GM13977 (cell line): ENCODE data around the gene FAM170B.

Source experiments
- DNase-seq: peaks from one replicate; pipeline ENCODE4 v3.0.0; 2012; ENCODE audit warnings: low spot score
- in situ Hi-C: fragments of 300-500 bp; cut with MboI; formaldehyde crosslinking; loops from one replicate; pipeline ENCODE4 v1.12.0; 2022; ENCODE audit warnings: low sequenced_read_pairs, low pct_unique_long_range_greater_than_20kb, mixed read lengths, inconsistent platforms; ENCODE audit not compliant: unreplicated experiment
- TF ChIP-seq, protein P1 (sequence below): IDR thresholded peaks from 2 replicates; pipeline ENCODE4 v1.5.1; 2012; ENCODE audit warnings: mild to moderate bottlenecking, control low read depth; ENCODE audit not compliant: insufficient read depth; ENCODE audit errors: extremely low read depth, missing control alignments

The FAM170B gene

DNA sequence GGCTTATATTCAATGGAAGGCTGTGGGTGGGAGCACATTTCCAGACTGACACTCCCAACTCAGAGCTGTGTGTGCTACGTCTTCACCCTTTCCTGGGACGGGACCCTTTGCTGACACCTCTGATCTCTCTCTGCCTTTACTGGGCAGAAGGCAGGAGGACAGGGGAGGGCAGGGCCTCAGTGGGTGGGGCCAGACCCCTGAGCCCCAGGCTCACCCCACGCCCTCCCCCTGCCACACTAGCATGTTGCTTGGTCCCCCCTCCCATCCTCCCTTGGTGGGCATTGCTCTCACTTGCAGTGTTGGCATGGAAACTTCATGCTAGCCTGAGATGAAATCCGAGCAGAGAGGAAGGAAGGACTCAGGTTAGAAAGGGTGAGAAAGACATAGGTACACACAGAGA lies 36.0 kb upstream of the FAM170B start:
- no peak for DNase-seq
- in situ Hi-C loops = no loop called here
- TF ChIP-seq, protein P1, sequence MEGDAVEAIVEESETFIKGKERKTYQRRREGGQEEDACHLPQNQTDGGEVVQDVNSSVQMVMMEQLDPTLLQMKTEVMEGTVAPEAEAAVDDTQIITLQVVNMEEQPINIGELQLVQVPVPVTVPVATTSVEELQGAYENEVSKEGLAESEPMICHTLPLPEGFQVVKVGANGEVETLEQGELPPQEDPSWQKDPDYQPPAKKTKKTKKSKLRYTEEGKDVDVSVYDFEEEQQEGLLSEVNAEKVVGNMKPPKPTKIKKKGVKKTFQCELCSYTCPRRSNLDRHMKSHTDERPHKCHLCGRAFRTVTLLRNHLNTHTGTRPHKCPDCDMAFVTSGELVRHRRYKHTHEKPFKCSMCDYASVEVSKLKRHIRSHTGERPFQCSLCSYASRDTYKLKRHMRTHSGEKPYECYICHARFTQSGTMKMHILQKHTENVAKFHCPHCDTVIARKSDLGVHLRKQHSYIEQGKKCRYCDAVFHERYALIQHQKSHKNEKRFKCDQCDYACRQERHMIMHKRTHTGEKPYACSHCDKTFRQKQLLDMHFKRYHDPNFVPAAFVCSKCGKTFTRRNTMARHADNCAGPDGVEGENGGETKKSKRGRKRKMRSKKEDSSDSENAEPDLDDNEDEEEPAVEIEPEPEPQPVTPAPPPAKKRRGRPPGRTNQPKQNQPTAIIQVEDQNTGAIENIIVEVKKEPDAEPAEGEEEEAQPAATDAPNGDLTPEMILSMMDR = no peak

DNA sequence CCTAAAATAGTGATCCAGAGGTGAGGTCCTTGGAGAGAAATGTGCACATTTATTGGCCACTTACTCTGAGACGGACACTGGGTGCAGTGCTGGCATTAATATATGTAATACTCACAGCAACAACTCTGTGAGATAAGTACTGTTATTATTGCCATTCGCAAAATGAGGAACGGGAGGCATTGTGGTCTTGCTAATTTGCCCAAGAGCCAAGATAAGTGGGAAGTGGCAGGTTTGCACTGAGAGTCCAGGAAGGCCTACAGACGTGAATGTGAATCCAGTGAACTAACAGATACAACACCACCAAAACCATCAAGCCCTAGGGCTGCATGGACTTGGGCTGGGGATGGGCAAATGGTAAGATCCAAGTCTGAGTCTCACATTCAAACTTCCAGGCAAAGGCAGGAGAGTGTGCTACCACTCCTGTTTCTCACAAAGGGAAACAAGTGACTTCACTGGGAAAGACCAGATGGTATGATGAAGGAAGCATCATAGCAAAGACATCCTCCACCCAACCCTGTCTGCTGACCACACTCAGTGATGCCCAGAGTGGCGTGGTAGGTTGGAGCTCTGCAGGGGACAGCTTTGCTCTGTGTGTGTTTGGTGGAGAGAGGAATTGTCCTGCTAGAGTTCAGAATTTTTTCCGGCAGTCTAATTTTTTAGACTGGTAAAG lies 35.1 kb upstream of the FAM170B start:
- in situ Hi-C loops = no loop called here
- TF ChIP-seq, protein P1 = no peak
- no peak for DNase-seq

DNA sequence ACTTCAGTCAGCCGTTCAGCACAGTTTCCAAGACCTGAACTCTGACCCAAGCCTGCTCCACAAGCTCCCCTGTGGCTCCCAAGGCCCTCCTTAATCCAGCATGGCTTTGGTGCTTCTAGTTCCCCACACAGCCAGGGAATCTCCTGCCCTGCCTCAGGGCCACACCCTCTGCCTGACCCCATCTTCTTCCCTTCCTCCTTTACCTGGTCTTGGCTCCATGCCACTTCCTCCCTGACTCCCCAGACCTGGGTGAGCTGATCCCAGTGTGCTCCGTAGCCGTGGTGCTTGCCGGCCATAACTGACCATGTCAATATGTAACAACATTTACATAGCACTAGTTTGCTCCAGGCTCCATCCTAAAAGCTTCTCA lies 34.3 kb upstream of the FAM170B start:
- TF ChIP-seq, protein P1 = no peak

DNA sequence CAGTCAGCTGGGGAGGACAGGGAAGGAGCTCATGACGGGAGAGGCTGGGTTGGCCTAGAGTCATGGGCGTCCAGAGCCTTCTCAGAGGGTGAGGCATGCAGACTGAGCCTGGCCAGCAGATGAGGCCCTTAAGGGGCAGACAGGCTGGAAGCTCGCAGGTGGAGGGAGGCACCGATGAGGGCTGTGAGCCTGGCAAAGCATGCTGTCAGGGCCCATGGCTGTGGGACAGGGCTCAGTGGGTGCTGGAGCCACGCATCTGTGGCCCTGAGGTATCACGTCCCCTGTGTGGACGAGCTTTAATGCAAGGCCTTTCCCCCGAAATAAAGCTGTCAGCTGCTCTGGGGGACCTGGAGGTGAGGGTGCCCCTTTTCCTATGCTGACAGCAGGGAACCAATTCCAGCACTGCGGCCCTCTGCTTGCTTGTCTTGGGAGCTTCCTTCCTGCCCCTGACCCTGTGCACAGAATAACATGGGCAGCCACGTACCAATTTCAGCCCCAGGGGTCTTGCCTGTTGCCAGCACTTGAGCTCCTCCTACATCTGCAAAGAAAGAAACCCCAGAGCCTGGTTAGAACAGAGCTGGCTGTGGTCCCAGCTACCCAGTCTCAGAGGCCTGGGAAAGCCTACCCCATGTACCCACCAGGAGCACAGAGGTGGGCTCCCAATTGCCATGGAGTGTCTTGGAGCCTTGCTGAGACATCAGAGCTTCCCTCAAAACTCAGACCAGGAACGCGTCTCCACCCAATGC lies 33.8 kb upstream of the FAM170B start:
- in situ Hi-C loops = no loop called here
- TF ChIP-seq, protein P1 = no peak
- DNase-seq = no peak

More for the DNA sequence above, 34.3 kb upstream of the FAM170B start:
- in situ Hi-C loops = no loop called here
- no peak for DNase-seq

DNA sequence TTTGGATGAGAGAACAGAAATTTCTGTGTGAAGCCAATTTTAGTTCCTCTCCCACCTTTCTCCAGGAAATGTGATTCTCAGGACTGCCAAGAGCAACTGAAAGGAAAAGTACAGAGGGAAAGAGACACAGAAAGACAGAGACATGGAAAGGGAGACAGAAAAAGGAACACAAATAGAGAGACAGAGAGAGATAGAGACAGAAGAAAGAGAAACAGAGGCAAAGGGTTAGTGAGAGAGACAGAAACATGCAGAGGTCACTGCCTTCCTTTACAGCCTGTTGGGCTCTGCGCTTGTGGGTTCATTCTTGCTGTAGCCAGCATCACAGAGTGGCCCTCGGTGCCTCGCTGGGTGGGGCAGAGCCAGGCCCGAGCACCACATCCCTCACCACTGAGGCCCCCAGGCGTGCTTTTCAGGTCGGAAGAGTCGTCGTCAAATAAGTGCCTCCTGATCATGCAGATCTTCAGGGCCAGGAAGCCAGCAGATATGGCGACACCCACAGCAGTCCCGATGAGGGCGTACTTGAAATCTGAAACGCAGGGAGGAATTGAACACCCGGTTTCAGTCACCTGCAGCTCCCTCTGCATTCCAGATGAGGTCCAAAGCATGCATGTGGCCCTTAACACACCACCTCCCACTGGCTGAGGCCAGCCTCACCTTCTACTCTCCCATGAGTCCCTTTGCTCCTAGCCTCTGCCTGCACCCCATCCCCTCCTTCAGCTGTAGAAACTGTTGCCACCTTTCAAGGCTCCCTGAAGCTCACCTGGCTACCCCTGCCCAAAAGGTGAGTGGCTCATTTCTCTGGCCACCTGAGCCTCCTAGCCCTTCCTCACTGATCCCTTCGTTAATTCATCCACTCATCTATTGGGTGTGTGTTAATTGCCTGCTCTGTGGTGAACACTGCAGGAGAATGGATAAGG lies 32.9 kb upstream of the FAM170B start:
- in situ Hi-C loops = no loop called here
- no peak for DNase-seq
- TF ChIP-seq, protein P1 = no peak

DNA sequence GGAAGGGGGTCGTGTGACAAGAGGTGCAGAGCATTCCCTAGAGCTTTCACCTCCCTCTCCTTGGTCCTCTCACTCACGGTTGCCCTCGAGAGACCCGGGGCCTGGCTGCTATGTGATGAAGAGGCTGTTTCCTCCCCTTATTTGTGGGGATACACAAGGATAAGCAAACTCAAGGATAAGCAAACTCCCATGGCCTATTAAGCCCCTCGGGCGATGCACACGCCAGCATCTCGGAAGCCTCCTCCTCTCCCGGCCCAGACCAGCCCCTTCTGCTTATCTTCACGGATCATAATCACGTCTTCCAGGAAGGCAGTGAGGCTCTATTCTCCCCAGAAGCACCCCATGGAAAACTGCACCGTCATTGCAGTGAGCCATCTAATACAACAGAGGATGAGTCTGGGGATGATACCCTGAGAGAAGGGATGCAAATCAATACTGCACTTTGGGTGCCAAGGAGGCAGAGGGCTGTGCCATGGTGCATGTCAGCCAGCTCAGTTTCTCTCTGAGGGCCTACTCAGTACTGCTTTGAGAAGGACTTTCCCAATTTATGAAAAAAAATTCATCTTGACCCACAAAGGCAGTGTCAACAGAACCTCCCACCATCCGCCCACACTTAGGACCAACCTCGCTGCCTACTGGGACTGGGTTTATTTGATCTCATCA lies 32.1 kb upstream of the FAM170B start:
- DNase-seq = no peak
- in situ Hi-C loops = no loop called here
- TF ChIP-seq, protein P1 = no peak
